GM18505 (cell line): ENCODE results near the gene CRPPA.
A peak's percentile ranks its signal among the peaks of the same experiment; 100 is the strongest.
"Not testable (repeated sequence)": the region's sequence is repeated elsewhere in the genome, so short reads cannot be mapped to it uniquely, and the experiment has no call there.

Experiments used
- ATAC-seq: cut with Tn5 transposase; IDR thresholded peaks from one replicate; pipeline ENCODE4 v1.9.1; 2021; ENCODE audit not compliant: unreplicated experiment
- POLR2A ChIP-seq: IDR thresholded peaks from 4 replicates; pipeline ENCODE4 v1.6.1; 2011; ENCODE audit warnings: borderline replicate concordance; ENCODE audit not compliant: insufficient read depth, insufficient read length; ENCODE audit errors: extremely low read depth

Gene CRPPA

DNA sequence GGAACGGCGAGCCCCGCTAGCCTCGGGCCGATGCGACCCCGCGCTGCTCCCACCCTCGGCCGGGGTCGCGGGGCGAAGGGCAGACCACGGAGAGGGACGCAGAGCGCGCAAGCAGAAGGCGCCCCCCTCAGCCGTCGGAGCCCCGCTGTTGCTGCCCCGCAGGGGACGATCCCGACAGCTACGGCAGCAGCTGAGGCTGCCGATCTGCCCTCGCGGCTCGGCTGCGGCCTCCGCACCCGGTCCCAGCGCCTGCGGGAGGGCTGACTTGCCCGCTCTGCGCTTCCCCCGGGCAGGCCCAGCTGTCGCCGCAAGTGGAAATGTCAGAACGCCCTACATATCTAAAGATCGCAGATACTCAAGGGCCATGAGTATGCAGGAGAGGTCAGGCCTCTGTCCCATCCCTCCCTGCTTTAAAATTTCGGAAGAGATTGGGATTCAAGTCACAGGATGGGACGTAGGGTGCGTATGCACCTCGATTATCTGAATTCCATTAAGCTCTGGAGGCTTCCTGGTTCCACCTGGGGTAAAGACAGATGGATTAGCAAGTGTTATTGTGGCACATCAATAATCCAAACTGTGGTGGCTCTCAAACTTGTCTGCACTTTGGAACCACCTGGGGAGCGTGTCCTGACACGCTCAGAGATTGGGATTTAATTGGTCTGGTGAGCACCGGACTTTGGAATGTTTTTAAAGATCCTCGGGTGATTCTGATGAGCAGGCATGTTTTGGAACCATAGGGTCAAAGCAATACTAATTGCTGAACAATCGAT lies at the start of gene CRPPA:
Gene CRPPA, minus strand, starts transcription at position 206 of the 770 bp plus-strand sequence. CDS start 216 bp downstream, outside the sequence.
- peak; percentile 35 for ATAC-seq
- no peak for TF ChIP-seq POLR2A

DNA sequence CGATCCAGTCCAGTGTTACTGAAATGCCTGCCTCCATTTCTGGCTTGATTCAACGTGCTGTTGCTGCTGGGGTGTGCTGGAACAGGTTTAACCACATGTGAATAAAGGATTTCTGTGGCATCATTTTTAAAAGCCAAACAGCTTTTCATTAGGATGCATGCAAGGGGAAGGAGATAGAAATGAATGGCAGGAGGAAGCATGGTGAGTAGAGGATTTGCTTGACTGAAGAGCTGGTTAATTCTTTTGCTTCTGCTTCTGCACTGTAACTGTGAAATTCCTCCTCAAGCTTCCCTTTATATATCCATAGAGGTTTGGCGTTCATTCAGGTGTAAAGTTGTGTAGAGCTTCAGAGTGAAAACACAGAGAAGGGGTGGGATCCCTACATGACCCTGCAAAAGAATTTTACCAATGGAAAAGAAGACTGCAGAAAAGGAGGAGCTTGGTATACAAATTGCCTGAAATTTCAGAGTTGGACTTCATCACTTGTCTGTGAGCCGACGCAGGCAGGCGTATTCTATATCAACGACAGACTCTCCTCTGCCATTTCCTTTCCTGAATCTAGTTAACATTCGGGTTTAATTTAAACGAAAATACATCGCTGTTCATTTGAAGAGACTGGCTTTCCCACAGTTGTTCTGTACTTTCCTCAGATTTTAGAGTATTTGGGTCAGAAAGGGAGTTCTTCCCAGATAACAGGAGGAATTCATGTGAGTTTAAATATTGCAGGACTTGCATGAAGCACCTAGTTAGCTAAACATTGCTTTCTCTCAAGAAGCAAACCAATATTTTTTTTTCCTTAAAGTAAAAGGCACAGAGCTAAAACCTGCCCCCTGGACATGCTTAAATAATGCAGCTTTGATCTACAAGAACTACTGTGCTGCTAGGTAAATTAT lies 44.4 kb upstream of the CRPPA start, which contains the start of gene SOSTDC1:
Gene SOSTDC1, minus strand, starts transcription at position 270 of the 893 bp plus-strand sequence. Its CDS starts 70 bp downstream, at position 200.
- no peak for TF ChIP-seq POLR2A
- no peak for ATAC-seq

DNA sequence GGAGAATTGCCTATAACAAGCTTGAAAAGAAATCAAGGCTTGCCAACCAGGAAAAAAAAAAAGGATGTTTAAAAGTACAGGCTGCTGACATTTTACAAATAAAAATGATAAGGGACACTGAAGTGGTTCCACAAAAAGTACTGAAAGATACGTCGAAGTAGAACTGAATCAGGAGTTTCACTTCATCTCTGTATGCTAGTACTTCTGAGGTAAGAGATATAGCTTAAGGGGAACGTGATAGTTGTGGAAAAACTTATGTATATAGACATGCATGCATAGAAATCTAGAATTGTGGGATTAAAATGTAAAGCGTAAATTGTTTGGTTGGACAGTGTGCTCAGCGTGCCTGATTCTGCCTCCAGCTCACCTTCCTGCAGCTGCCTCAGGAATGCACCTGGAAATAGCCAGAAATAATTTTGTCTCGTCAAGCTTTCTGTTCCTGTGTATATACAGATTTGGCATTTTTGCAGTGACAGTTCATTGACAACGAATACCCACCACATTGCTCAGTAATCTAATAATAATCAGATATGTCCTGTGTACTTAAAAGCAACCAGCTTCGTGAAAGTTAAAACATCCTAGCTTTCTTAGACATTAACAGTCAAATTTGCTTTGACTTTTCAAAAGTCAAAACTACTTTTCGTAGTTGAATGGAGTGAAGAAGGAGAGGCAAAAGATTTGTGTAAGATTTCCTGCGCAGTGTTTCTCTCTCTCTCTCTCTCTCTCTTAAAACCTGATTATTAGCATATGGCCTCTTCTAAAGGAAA lies 42.8 kb upstream of the CRPPA start:
- no peak for TF ChIP-seq POLR2A
- no peak for ATAC-seq

DNA sequence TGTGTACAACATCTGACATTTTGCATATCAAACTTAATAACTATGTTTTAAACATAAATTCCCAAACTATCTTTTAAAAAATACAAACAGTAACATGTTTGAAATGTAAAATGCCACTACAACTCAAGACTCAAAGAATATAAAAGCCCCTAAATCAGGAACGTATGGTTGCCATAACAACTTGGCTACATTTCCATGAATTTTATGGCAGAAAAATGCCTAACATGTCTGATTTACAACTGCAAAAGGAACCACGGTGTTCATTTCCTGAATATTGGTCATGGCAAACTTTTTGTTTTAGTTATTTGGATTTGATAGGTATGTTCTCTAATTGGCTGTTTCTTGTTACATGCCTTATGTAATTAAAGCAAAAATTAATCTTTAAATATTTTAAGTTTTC lies 42.2 kb upstream of the CRPPA start:
- ATAC-seq, result no peak
- no peak for TF ChIP-seq POLR2A

DNA sequence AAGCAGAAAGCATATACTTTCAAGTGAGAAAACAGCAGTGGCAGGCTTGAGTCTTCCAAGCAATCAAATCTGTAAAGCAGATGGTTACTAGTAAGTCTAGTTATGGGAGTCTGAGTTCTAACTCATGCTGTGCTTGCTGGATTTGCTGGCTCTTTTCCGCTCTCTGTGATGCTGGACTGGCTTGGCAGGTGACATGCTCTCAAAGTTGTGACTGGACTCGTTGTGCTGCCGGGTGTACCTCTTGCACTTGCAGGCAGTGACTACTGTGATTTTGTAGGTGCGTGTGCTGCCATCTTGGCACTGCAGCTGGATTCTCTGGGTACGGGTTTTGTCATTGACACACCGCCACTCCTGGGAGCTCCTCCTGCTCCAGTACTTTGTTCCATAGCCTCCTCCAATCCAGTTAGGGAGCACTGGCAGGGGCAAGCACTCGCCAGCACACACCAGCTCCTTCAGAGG lies 41.1 kb upstream of the CRPPA start:
- no peak for TF ChIP-seq POLR2A
- no peak for ATAC-seq

DNA sequence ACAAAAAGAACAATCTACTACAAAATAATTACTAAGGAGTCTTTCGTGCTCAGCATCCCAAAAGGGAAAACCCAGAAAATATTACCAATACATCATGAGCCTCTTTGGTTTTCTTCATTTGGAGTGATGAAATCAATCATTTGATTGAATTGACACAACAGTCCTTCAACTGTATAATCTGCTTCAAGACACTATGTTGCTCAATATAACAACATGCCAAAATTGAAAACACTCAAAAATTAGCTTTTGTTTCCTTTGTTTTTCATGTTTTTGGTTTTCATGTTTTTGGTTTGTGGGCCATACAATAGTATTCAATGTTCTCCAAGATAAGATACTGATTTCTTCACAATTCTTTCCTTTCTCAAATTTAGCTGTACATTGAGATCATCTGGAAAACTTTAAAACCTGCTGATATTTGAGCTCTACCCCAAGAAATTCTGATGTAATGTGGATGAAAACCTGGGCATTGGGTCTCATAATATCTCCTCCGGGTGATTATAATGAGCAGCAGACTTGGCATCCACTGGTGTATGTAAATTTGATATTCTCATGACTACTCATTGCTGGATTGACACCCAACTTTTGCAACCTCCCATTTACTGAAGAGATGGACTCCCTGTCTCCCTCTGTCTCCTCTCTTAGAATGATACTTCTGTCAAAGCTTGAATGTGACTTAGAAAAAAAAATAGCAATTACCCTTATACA lies 39.6 kb upstream of the CRPPA start:
- TF ChIP-seq POLR2A, result no peak
- no peak for ATAC-seq

DNA sequence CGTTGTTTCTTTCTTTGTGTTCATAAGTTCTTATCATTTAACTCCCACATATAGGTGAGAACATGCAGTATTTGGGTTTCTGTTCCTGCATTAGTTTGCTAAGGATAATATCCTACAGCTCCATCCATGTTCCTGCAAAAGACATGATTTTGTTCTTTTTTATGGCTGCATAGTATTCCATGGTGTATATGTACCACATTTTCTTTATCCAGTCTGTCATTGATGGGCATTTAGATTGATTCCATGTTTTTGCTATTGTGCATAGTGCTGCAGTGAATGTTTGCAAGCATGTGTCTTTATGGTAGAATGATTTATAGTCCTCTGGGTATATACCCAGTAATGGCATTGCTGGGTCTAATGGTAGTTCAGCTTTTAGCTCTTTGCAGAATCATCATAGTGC lies 35.0 kb upstream of the CRPPA start:
- not testable (repeated sequence) for ATAC-seq

DNA sequence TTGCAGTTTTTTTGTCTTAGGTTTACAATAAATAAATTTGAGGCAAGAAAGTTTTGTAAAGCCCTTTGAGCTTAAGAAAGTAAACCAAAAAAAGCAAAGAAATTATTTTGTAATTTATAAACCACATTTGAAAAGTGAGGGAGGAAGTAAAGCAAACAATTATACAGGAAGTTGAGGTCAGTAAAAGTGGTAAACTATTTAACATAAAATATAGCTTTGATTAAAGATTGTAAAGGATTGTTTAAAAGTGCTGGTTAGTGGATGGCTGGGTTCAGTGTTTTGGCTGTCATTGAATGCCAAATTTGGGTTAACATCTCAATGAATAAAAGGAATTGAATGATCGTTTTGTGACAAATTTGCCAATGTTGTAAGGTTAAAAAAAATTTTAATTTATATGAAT lies 34.3 kb upstream of the CRPPA start:
- ATAC-seq, result no peak
- TF ChIP-seq POLR2A, result no peak

DNA sequence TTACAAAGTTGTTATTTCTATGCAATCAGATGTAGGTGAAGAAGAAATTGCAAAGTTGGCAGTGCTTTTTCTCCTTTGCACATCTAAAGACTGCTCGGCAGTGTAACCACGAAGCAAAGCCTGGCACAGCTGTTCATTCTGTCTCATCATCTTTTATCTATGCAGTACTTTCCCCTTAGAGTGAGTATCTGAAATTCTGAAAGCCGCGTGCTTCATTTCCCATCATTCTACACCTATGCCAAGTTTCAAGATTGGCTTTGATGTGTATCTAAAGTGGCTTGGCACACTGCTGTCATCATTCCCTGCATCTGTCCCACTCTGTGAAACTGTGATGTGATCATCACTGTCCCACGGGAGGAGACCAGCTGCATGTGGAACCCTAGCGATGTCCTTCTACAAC lies 29.0 kb upstream of the CRPPA start:
- ATAC-seq, result no peak

DNA sequence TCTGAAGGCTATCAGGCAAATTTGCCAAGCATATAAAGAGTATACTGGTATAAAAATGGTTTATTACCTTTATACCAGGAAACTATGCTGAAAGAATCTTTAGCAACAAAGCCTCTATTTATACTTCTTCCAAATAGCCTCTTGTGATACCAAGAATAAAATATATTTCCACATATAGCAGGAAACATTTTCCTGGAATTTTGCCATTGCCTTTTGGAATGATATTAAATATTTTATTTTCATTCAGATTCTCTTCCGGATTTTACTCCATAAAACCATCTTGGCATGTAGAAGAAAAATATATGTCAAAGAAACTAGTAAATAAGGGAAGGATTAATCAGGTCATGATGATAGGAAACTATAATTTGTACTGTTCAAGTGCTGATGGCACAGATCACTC lies 26.5 kb upstream of the CRPPA start:
- ATAC-seq, result no peak
- TF ChIP-seq POLR2A, result no peak

More for the DNA sequence above, 29.0 kb upstream of the CRPPA start:
- no peak for TF ChIP-seq POLR2A

DNA sequence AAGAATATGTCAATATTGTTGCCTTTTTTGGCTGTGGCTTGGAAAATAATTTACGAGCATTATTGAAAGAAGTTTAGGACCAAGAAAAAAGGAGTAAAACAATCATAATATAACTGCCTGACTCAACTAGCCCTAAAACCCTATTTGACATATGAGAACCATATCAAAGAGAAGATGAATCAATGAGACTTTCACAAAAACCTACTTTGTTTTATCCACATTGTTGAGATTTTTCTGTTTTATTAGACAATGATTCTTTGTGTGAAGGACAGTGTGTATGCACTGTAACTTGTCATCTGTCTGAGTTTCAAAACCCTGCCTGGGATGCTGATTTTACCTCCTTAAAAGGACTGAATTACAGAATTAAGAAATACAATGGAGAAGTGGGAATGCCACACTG lies 25.2 kb upstream of the CRPPA start:
- no peak for ATAC-seq

DNA sequence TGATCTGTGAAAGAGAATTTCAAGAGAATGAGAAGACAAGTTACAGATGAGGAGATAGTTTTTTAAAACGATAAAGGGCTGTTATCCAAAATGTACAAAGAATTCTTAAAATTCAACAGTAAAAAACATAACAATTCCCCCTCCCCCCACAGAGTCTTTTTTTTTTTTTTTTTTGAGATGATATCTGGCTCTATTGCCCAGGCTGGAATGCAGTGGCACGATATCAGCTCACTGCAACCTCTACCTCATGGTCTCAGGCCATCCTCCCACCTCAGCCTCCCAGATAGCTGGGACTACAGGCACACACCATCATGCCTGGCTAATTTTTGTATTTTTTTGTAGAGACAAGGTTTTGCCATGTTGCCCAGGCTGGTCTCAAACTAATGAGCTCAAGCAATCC lies 22.5 kb upstream of the CRPPA start:
- ATAC-seq, result not testable (repeated sequence)

More for the DNA sequence above, 25.2 kb upstream of the CRPPA start:
- no peak for TF ChIP-seq POLR2A

DNA sequence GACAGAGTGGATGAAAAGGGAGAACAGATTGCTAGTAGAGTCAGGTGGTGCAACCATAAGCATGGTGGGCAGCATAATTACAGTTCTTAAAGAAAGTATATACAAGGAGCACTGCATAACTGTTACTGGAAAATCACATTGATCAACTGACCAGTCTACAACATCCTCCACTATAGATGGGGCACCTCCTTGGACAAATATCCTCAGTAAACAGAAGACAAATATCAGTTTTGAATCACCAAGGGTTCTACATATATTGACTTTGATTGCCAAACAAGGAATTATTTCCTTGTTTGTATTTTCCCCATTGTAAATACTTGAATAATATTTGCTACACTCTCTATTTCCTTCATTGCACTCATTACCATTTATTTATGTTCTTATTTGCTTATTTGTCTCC lies 17.6 kb upstream of the CRPPA start:
- no peak for TF ChIP-seq POLR2A
- ATAC-seq, result no peak
